Measurements from ENCODE around the gene APOA4.

The APOA4 gene

GRCh38 chr11:116833816-116834534 lies 10.9 kb upstream of the APOA4 start:
- no peak for TF ChIP-seq CTCF (IDR thresholded peaks at IDR 0.05; ENCODE audit: control extremely low read depth, extremely low read depth, low read depth, missing control alignments)
- POLR2A ChIA-PET: no interaction called here
- CTCF ChIA-PET: interaction anchor here (3.7 to 6.3 kb wide), 2 partner anchors 13 to 43 kb away, joined by 16 to 50 read pairs; partner anchors contain the start of genes APOA4 and APOA5
- DNase-seq (ENCODE audit: extremely low spot score): no peak

DNA sequence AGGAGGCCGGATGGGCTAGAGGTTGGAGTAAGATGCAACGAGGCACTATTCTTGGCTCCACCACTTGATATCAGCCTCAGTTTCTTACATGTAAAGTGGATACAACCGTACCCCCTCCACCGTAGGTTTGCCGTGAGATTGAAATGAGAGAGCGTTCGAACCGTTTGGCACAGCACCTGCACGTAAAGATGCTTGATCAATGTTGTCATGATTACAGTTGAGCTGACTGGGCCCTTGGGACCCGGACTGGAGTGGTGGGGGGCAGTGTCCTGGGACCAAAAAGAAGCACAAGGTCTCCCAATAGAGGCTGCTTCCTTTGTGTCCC lies 10.3 kb upstream of the APOA4 start:
- ChIA-PET CTCF (interaction anchor here (3.7 to 6.3 kb wide), 2 partner anchors 12 to 43 kb away, joined by 16 to 50 read pairs; partner anchors contain the start of genes APOA4 and APOA5), POLR2A (no interaction called here)
- no peak for DNase-seq (ENCODE audit: extremely low spot score)
- TF ChIP-seq CTCF (IDR thresholded peaks at IDR 0.05; ENCODE audit: control extremely low read depth, extremely low read depth, low read depth, missing control alignments): no peak

DNA sequence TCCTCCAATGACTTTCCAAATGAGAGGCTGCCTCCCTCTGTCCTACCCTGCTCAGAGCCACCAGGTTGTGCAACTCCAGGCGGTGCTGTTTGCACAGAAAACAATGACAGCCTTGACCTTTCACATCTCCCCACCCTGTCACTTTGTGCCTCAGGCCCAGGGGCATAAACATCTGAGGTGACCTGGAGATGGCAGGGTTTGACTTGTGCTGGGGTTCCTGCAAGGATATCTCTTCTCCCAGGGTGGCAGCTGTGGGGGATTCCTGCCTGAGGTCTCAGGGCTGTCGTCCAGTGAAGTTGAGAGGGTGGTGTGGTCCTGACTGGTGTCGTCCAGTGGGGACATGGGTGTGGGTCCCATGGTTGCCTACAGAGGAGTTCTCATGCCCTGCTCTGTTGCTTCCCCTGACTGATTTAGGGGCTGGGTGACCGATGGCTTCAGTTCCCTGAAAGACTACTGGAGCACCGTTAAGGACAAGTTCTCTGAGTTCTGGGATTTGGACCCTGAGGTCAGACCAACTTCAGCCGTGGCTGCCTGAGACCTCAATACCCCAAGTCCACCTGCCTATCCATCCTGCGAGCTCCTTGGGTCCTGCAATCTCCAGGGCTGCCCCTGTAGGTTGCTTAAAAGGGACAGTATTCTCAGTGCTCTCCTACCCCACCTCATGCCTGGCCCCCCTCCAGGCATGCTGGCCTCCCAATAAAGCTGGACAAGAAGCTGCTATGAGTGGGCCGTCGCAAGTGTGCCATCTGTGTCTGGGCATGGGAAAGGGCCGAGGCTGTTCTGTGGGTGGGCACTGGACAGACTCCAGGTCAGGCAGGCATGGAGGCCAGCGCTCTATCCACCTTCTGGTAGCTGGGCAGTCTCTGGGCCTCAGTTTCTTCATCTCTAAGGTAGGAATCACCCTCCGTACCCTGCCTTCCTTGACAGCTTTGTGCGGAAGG lies 9.5 kb upstream of the APOA4 start:
- POLR2A ChIA-PET: no interaction called here
- TF ChIP-seq CTCF (IDR thresholded peaks at IDR 0.05; ENCODE audit: control extremely low read depth, extremely low read depth, low read depth, missing control alignments): no peak
- CTCF ChIA-PET: interaction anchor here (3.7 to 6.3 kb wide), 2 partner anchors 11 to 42 kb away, joined by 16 to 50 read pairs; partner anchors contain the start of genes APOA4 and APOA5
- no peak for DNase-seq (ENCODE audit: extremely low spot score)

GRCh38 chr11:116831790-116832349 lies 8.8 kb upstream of the APOA4 start:
- ChIA-PET CTCF (interaction anchor here (3.7 to 6.3 kb wide), 2 partner anchors 11 to 41 kb away, joined by 16 to 50 read pairs; partner anchors contain the start of genes APOA4 and APOA5), POLR2A (no interaction called here)
- DNase-seq (ENCODE audit: extremely low spot score): no peak
- TF ChIP-seq CTCF (IDR thresholded peaks at IDR 0.05; ENCODE audit: control extremely low read depth, extremely low read depth, low read depth, missing control alignments): no peak

DNA sequence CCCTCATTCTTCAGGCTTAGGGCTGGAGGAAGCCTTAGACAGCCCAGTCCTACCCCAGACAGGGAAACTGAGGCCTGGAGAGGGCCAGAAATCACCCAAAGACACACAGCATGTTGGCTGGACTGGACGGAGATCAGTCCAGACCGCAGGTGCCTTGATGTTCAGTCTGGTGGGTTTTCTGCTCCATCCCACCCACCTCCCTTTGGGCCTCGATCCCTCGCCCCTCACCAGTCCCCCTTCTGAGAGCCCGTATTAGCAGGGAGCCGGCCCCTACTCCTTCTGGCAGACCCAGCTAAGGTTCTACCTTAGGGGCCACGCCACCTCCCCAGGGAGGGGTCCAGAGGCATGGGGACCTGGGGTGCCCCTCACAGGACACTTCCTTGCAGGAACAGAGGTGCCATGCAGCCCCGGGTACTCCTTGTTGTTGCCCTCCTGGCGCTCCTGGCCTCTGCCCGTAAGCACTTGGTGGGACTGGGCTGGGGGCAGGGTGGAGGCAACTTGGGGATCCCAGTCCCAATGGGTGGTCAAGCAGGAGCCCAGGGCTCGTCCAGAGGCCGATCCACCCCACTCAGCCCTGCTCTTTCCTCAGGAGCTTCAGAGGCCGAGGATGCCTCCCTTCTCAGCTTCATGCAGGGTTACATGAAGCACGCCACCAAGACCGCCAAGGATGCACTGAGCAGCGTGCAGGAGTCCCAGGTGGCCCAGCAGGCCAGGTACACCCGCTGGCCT lies 7.2 kb upstream of the APOA4 start:
- no peak for TF ChIP-seq CTCF (IDR thresholded peaks at IDR 0.05; ENCODE audit: control extremely low read depth, extremely low read depth, low read depth, missing control alignments)
- DNase-seq (ENCODE audit: extremely low spot score): no peak
- ChIA-PET POLR2A (no interaction called here), CTCF (interaction anchor here (1.0 kb wide), 1 partner anchor 276 kb away, joined by 4 read pairs; no protein-coding TSS in a partner anchor)

Measured in GM10248 (cell line).